ENCODE data around the gene HTRA3. TPM values are rescaled to one million over a fixed set of nuclear protein-coding genes. Genes with fewer than 3 reads are reported as not detected.

Gene HTRA3
- total RNA-seq, 1 experiment from 2014 or later: not detected

GRCh38 chr4:8355306-8355705 lies 85.8 kb downstream of the HTRA3 start:
- CTCF ChIA-PET: no interaction called here
- intact Hi-C loops (cut with micrococcal nuclease; ENCODE audit: unreplicated experiment): no loop called here
- no TSS peak for BruUV-seq (replicated peaks)
- H3K36me3 Mint-ChIP-seq (ENCODE audit: insufficient read depth, unreplicated experiment): no peaks in the 10 kb centered on the region
- TF ChIP-seq, protein P1, sequence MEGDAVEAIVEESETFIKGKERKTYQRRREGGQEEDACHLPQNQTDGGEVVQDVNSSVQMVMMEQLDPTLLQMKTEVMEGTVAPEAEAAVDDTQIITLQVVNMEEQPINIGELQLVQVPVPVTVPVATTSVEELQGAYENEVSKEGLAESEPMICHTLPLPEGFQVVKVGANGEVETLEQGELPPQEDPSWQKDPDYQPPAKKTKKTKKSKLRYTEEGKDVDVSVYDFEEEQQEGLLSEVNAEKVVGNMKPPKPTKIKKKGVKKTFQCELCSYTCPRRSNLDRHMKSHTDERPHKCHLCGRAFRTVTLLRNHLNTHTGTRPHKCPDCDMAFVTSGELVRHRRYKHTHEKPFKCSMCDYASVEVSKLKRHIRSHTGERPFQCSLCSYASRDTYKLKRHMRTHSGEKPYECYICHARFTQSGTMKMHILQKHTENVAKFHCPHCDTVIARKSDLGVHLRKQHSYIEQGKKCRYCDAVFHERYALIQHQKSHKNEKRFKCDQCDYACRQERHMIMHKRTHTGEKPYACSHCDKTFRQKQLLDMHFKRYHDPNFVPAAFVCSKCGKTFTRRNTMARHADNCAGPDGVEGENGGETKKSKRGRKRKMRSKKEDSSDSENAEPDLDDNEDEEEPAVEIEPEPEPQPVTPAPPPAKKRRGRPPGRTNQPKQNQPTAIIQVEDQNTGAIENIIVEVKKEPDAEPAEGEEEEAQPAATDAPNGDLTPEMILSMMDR (IDR thresholded peaks at IDR 0.05; ENCODE audit: unreplicated experiment): no peak
- peaks cover 21% of the 10 kb centered on the region for H3K4me1 Mint-ChIP-seq (ENCODE audit: low read depth, unreplicated experiment)
- no peaks in the 10 kb centered on the region for H3K9me3 Mint-ChIP-seq (ENCODE audit: low read depth, unreplicated experiment)
- H3K4me3 Mint-ChIP-seq (ENCODE audit: low read depth, unreplicated experiment): no peak overlapping the region
- no peak for DNase-seq
- H3K27me3 Mint-ChIP-seq (ENCODE audit: unreplicated experiment): no peaks in the 10 kb centered on the region
- no peak overlapping the region for H3K27ac Mint-ChIP-seq (ENCODE audit: unreplicated experiment)

DNA sequence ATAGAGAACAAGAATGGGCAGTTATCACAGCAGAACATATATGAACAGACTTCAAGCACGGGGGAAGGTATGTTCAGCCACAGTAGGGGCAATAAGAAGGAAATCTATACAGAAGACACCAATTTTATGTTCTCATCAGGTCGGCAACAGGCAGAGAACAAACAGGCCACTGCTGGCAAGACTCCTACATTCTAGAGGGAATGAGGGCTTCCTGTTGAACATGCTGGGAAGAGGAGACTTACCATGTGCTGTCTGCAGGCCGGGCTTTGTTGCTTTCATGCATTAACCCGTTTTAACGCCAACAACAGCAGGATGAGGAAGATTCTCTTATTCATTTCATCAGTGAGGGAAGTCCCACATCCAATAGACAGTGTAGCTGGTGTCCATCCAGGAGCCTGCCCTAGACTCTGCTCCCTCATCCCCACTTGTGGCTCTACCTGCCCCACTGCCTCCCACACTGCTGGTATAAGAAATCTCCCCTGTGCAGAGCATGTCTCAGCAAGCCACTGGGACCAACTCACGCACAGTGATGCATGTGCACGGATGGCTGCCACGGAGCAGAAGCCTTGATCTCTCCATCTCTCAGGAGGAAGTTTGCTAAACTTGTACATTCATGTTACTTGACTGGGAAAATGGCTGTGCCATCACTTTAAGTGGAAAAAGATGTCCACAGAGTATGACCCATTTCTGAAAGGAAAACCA lies 86.5 kb downstream of the HTRA3 start:
- Mint-ChIP-seq H3K9me3 (ENCODE audit: low read depth, unreplicated experiment) (no peaks in the 10 kb centered on the region), H3K27me3 (ENCODE audit: unreplicated experiment) (no peaks in the 10 kb centered on the region), H3K36me3 (ENCODE audit: insufficient read depth, unreplicated experiment) (no peaks in the 10 kb centered on the region), H3K27ac (ENCODE audit: unreplicated experiment) (no peak overlapping the region), H3K4me1 (ENCODE audit: low read depth, unreplicated experiment) (peaks cover 21% of the 10 kb centered on the region), H3K4me3 (ENCODE audit: low read depth, unreplicated experiment) (no peak overlapping the region)
- TF ChIP-seq, protein P1 (IDR thresholded peaks at IDR 0.05; ENCODE audit: unreplicated experiment): no peak
- intact Hi-C loops (cut with micrococcal nuclease; ENCODE audit: unreplicated experiment): no loop called here
- CTCF ChIA-PET: no interaction called here
- no peak for DNase-seq
- BruUV-seq (replicated peaks): no TSS peak

Other genes starting within 250 kb of the HTRA3 start
- 1.0 and 1.2 TPM in 2 replicates for gene ABLIM2, start 110.9 kb upstream of the HTRA3 start, total RNA-seq (2022)
- gene SH3TC1, start 70.5 kb upstream of the HTRA3 start, total RNA-seq (2022): 7.8 and 10.8 TPM in 2 replicates
- 11.0 and 12.1 TPM in 2 replicates for gene ACOX3, start 171.0 kb downstream of the HTRA3 start, total RNA-seq (2022)
- 21.5 and 37.6 TPM in 2 replicates for gene TRMT44, start 171.0 kb downstream of the HTRA3 start, total RNA-seq (2022)

Measured in Calu3 (cell line).